Endothelial cell (in vitro differentiated cells): ENCODE results near the gene PDZD2. TPM values are rescaled to one million over a fixed set of nuclear protein-coding genes. Genes with fewer than 3 reads are reported as not detected.
"Not testable (repeated sequence)": the region's sequence is repeated elsewhere in the genome, so short reads cannot be mapped to it uniquely, and the experiment has no call there.

Experiments used
- DNase-seq: peaks from one replicate; pipeline ENCODE4 v3.0.0; 2021; ENCODE audit warnings: low spot score
- H3K27ac Mint-ChIP-seq: one replicate; pipeline ENCODE4 v1.8.0; 2021; ENCODE audit warnings: mixed read lengths, inconsistent platforms; ENCODE audit not compliant: unreplicated experiment
- H3K27me3 Mint-ChIP-seq: one replicate; pipeline ENCODE4 v1.8.0; 2021; ENCODE audit warnings: mild to moderate bottlenecking, moderate library complexity, mixed read lengths, inconsistent platforms; ENCODE audit not compliant: unreplicated experiment
- H3K36me3 Mint-ChIP-seq: one replicate; pipeline ENCODE4 v1.8.0; 2021; ENCODE audit warnings: mild to moderate bottlenecking, low read depth, mixed read lengths, inconsistent platforms; ENCODE audit not compliant: unreplicated experiment
- H3K4me1 Mint-ChIP-seq: one replicate; pipeline ENCODE4 v1.8.0; 2021; ENCODE audit warnings: mild to moderate bottlenecking, mixed read lengths, inconsistent platforms; ENCODE audit not compliant: unreplicated experiment
- H3K4me3 Mint-ChIP-seq: one replicate; pipeline ENCODE4 v1.8.0; 2021; ENCODE audit warnings: mild to moderate bottlenecking, mixed read lengths, inconsistent platforms; ENCODE audit not compliant: unreplicated experiment
- H3K9me3 Mint-ChIP-seq: one replicate; pipeline ENCODE4 v1.8.0; 2021; ENCODE audit warnings: mixed read lengths, inconsistent platforms; ENCODE audit not compliant: unreplicated experiment
- total RNA-seq: library from RNA; stranded (reverse); fragmentation: NEBNext Ultra II Directional; extraction: Animal tissue kit (Norgen Biotek cat#: 25700); gene quantifications from one replicate; pipeline ENCODE4 v1.2.1, GENCODE V29; 2021; ENCODE audit not compliant: unreplicated experiment
- TF ChIP-seq, protein P1 (sequence below): fragments of 200-600 bp; sonication (generic); IDR thresholded peaks from one replicate; pipeline ENCODE4 v1.5.0; 2021; ENCODE audit warnings: antibody characterized with exemption; ENCODE audit not compliant: unreplicated experiment

The PDZD2 gene
- total RNA-seq, 1 donor from 2014 or later: 71.1 TPM

DNA sequence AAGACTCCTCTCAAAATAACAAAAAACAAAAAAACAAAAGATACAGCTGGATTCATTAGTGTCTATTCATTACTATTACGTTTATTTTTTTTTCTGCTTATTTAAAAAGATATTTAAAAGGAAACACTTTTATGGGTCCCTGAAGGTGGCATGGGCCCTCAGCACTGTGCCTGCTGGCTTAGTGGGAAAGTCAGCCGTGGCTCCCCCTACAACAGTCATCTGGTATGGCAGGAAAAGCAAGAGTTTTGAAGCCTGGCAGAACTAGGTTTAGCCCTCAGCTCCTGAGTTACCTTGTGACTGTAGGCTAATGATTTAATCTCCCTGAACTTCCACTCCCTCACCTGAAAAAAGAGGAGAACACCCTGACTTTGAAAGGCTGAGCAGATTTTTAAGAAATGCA lies 399.6 kb downstream of the PDZD2 start:
- no peak overlapping the region for H3K27ac Mint-ChIP-seq
- peaks cover 58% of the 10 kb centered on the region for H3K36me3 Mint-ChIP-seq
- peaks cover 7% of the 10 kb centered on the region for H3K4me1 Mint-ChIP-seq
- TF ChIP-seq, protein P1, sequence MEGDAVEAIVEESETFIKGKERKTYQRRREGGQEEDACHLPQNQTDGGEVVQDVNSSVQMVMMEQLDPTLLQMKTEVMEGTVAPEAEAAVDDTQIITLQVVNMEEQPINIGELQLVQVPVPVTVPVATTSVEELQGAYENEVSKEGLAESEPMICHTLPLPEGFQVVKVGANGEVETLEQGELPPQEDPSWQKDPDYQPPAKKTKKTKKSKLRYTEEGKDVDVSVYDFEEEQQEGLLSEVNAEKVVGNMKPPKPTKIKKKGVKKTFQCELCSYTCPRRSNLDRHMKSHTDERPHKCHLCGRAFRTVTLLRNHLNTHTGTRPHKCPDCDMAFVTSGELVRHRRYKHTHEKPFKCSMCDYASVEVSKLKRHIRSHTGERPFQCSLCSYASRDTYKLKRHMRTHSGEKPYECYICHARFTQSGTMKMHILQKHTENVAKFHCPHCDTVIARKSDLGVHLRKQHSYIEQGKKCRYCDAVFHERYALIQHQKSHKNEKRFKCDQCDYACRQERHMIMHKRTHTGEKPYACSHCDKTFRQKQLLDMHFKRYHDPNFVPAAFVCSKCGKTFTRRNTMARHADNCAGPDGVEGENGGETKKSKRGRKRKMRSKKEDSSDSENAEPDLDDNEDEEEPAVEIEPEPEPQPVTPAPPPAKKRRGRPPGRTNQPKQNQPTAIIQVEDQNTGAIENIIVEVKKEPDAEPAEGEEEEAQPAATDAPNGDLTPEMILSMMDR: no peak
- no peak for DNase-seq
- peaks cover 10% of the 10 kb centered on the region for H3K9me3 Mint-ChIP-seq
- peaks cover 2% of the 10 kb centered on the region for H3K27me3 Mint-ChIP-seq
- peak overlapping the region; percentile 72 for H3K4me3 Mint-ChIP-seq

DNA sequence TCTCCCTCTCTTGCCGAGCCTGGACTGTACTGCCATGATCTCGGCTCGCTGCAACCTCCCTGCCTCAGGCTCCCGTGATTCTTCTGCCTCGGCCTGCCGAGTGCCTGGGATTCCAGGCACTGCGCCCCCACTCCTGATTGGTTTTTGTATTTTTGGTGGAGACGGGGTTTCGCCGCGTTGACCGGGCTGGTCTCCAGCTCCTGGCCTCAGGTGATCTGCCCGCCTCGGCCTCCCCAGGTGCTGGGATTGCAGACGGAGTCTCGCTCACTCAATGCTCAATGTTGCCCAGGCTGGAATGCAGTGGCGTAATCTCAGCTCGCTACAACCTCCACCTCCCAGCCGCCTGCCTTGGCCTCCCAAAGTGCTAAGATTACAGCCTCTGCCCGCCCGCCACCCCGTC lies 400.2 kb downstream of the PDZD2 start:
- Mint-ChIP-seq H3K4me3 (peak overlapping the region; percentile 72), H3K36me3 (peaks cover 63% of the 10 kb centered on the region), H3K9me3 (peaks cover 10% of the 10 kb centered on the region)
- not testable (repeated sequence) for DNase-seq, H3K27ac Mint-ChIP-seq, H3K4me1 Mint-ChIP-seq, H3K27me3 Mint-ChIP-seq

DNA sequence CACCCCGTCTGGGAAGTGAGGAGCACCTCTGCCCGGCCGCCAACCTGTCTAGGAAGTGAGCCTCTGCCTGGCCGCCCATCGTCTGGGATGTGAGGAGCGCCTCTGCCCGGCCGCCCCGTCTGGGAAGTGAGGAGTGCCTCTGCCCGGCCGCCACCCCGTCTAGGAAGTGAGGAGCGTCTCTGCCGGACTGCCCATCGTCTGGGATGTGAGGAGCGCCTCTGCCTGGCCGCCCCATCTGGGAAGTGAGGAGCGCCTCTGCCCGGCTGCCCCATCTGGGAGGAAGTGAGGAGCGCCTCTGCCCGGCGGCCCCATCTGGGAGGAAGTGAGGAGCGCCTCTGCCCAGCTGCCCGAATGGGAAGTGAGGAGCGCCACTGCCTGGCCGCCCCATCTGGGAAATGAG lies 400.7 kb downstream of the PDZD2 start:
- Mint-ChIP-seq H3K9me3 (peaks cover 10% of the 10 kb centered on the region), H3K36me3 (peaks cover 67% of the 10 kb centered on the region)
- DNase-seq, H3K4me3 Mint-ChIP-seq, H3K27ac Mint-ChIP-seq, H3K4me1 Mint-ChIP-seq, H3K27me3 Mint-ChIP-seq: not testable (repeated sequence)

DNA sequence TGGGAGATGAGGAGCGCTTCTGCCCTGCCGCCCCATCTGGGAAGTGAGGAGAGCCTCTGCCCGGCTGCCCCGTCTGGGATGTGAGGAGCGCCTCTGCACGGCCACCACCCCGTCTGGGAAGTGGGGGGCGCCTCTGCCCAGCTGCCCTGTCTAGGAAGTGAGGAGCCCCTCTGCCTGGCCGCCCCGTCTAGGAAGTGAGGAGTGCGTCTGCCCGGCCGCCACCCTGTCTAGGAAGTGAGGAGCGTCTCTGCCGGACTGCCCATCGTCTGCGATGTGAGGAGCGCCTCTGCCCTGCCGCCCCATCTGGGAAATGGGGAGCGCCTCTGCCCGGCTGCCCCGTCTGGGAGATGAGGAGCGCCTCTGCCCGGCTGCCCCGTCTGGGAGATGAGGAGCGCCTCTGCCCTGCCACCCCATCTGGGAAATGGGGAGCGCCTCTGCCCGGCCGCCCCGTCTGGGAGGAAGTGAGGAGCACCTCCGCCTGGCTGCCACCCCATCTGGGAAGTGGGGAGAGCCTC lies 401.3 kb downstream of the PDZD2 start:
- not testable (repeated sequence) for H3K27me3 Mint-ChIP-seq, H3K27ac Mint-ChIP-seq, H3K4me1 Mint-ChIP-seq, DNase-seq, H3K4me3 Mint-ChIP-seq
- peaks cover 10% of the 10 kb centered on the region for H3K9me3 Mint-ChIP-seq
- peaks cover 64% of the 10 kb centered on the region for H3K36me3 Mint-ChIP-seq

DNA sequence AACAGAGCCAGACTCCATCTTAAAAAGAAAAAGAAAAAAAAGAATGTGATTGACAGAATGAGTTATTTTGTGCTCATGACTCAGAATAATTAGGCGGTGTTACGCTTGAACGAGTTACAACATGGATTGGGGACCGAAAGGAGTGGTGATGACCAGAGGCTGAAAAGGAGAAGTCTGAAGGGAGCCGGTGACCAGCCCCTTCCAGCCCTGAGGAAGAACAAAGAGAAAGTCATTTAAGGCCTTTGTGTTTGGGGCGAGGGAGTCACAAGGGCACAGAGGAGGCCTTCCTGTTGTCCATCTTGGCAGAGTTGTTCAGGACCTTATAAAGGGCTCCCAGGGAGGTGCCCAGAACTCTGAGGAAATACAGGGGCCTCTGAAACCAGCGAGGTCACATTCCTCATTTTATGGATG lies 403.6 kb downstream of the PDZD2 start:
- Mint-ChIP-seq H3K4me3 (no peak overlapping the region), H3K27ac (peak overlapping the region; percentile 74)

DNA sequence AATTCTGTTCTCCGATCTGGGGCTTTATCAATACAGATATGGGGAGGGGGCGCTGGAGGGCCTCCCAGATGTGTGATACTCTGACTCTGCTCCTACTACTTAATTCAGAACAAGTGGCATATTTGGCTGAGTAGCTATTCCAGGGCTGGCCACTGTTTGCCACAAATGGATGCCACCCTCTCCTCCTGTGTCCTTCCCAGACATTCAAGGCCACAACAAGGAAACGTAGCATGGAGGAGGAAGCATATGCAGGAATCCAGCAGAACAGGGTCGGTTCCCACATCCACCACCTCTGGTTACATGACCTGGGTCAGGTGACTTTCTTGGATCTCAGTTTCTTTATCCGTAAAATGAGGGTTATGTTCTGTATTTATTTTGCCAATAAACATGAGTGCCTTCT lies 404.2 kb downstream of the PDZD2 start:
- H3K27ac Mint-ChIP-seq: no peak overlapping the region
- H3K27me3 Mint-ChIP-seq: peaks cover 5% of the 10 kb centered on the region
- peaks cover 49% of the 10 kb centered on the region for H3K36me3 Mint-ChIP-seq
- H3K4me1 Mint-ChIP-seq: peaks cover 7% of the 10 kb centered on the region
- no peak for DNase-seq
- H3K9me3 Mint-ChIP-seq: peaks cover 10% of the 10 kb centered on the region
- H3K4me3 Mint-ChIP-seq: peak overlapping the region; percentile 71
- TF ChIP-seq, protein P1: no peak

More for the DNA sequence above, 403.6 kb downstream of the PDZD2 start:
- Mint-ChIP-seq H3K27me3 (peaks cover 5% of the 10 kb centered on the region), H3K36me3 (peaks cover 49% of the 10 kb centered on the region), H3K4me1 (peaks cover 7% of the 10 kb centered on the region), H3K9me3 (peaks cover 10% of the 10 kb centered on the region)
- TF ChIP-seq, protein P1: no peak
- DNase-seq: no peak
